Measurements from ENCODE around the gene UBN1.

UBN1 gene

GRCh38 chr16:4899474-4899846 is 52.2 kb downstream of the UBN1 start:
- no peak overlapping the region for H3K4me3 ChIP-seq (ENCODE audit: low read depth in 1 of 5, low read length in 5 of 5)
- no peak overlapping the region for H3K27ac ChIP-seq (ENCODE audit: low read depth, low read length)

GRCh38 chr16:4900036-4900435 is 52.8 kb downstream of the UBN1 start:
- Histone ChIP-seq H3K9me3 (ENCODE audit: control insufficient read depth in 5 of 5, low read length in 5 of 5) (peaks cover 0 to 6% (median 0%) of the 10 kb centered on the region in 5 donors), H3K4me1 (ENCODE audit: control insufficient read depth in 5 of 5, insufficient read depth in 5 of 5, low read length in 5 of 5) (peaks cover 0 to 4% (median 0%) of the 10 kb centered on the region in 5 donors), H3K27ac (ENCODE audit: low read depth, low read length) (no peak overlapping the region), H3K36me3 (ENCODE audit: control insufficient read depth in 5 of 5, insufficient read depth in 5 of 5, low read length in 5 of 5) (peaks cover 0 to 27% (median 20%) of the 10 kb centered on the region in 5 donors), H3K27me3 (ENCODE audit: control insufficient read depth in 5 of 5, insufficient read depth in 4 of 5, low read length in 5 of 5) (peaks cover 0 to 8% (median 5%) of the 10 kb centered on the region in 5 donors), H3K9ac (ENCODE audit: low read length in 5 of 5) (no peak overlapping the region), H3K4me3 (ENCODE audit: low read depth in 1 of 5, low read length in 5 of 5) (no peak overlapping the region)

More at GRCh38 chr16:4899474-4899846, 52.2 kb downstream of the UBN1 start:
- Histone ChIP-seq H3K27me3 (ENCODE audit: control insufficient read depth in 5 of 5, insufficient read depth in 4 of 5, low read length in 5 of 5) (peaks cover 0 to 5% (median 4%) of the 10 kb centered on the region in 5 donors), H3K36me3 (ENCODE audit: control insufficient read depth in 5 of 5, insufficient read depth in 5 of 5, low read length in 5 of 5) (peaks cover 0 to 27% (median 20%) of the 10 kb centered on the region in 5 donors), H3K9me3 (ENCODE audit: control insufficient read depth in 5 of 5, low read length in 5 of 5) (peaks cover 0 to 6% (median 0%) of the 10 kb centered on the region in 5 donors), H3K4me1 (ENCODE audit: control insufficient read depth in 5 of 5, insufficient read depth in 5 of 5, low read length in 5 of 5) (peaks cover 0 to 4% (median 0%) of the 10 kb centered on the region in 5 donors), H3K9ac (ENCODE audit: low read length in 5 of 5) (no peak overlapping the region)

- no peak overlapping the region for H3K27ac ChIP-seq (ENCODE audit: low read depth, low read length)
- H3K27me3 ChIP-seq (ENCODE audit: control insufficient read depth in 5 of 5, insufficient read depth in 4 of 5, low read length in 5 of 5) = peaks cover 0 to 8% (median 5%) of the 10 kb centered on the region in 5 donors
- peaks cover 0 to 21% (median 19%) of the 10 kb centered on the region in 5 donors for H3K36me3 ChIP-seq (ENCODE audit: control insufficient read depth in 5 of 5, insufficient read depth in 5 of 5, low read length in 5 of 5)
- no peak overlapping the region for H3K4me3 ChIP-seq (ENCODE audit: low read depth in 1 of 5, low read length in 5 of 5)
- peaks cover 0 to 4% (median 0%) of the 10 kb centered on the region in 5 donors for H3K4me1 ChIP-seq (ENCODE audit: control insufficient read depth in 5 of 5, insufficient read depth in 5 of 5, low read length in 5 of 5)
- H3K9me3 ChIP-seq (ENCODE audit: control insufficient read depth in 5 of 5, low read length in 5 of 5) = peaks cover 0 to 6% (median 0%) of the 10 kb centered on the region in 5 donors
- H3K9ac ChIP-seq (ENCODE audit: low read length in 5 of 5) = no peak overlapping the region
Observed at GRCh38 chr16:4900750-4901149, 53.5 kb downstream of the UBN1 start.

GRCh38 chr16:4902038-4902437 is 54.8 kb downstream of the UBN1 start:
- Histone ChIP-seq H3K36me3 (ENCODE audit: control insufficient read depth in 5 of 5, insufficient read depth in 5 of 5, low read length in 5 of 5) (peaks cover 0 to 21% (median 18%) of the 10 kb centered on the region in 5 donors), H3K9ac (ENCODE audit: low read length in 5 of 5) (no peak overlapping the region), H3K4me1 (ENCODE audit: control insufficient read depth in 5 of 5, insufficient read depth in 5 of 5, low read length in 5 of 5) (peaks cover 0 to 4% (median 0%) of the 10 kb centered on the region in 5 donors), H3K27me3 (ENCODE audit: control insufficient read depth in 5 of 5, insufficient read depth in 4 of 5, low read length in 5 of 5) (peaks cover 0 to 8% (median 5%) of the 10 kb centered on the region in 5 donors), H3K27ac (ENCODE audit: low read depth, low read length) (no peak overlapping the region), H3K9me3 (ENCODE audit: control insufficient read depth in 5 of 5, low read length in 5 of 5) (peaks cover 0 to 6% (median 0%) of the 10 kb centered on the region in 5 donors), H3K4me3 (ENCODE audit: low read depth in 1 of 5, low read length in 5 of 5) (no peak overlapping the region)

- H3K27me3 ChIP-seq (ENCODE audit: control insufficient read depth in 5 of 5, insufficient read depth in 4 of 5, low read length in 5 of 5) = peaks cover 0 to 8% (median 5%) of the 10 kb centered on the region in 5 donors
- H3K4me3 ChIP-seq (ENCODE audit: low read depth in 1 of 5, low read length in 5 of 5) = no peak overlapping the region
- H3K9me3 ChIP-seq (ENCODE audit: control insufficient read depth in 5 of 5, low read length in 5 of 5) = no peaks in the 10 kb centered on the region
- H3K36me3 ChIP-seq (ENCODE audit: control insufficient read depth in 5 of 5, insufficient read depth in 5 of 5, low read length in 5 of 5) = peaks cover 0 to 16% (median 10%) of the 10 kb centered on the region in 5 donors
- H3K9ac ChIP-seq (ENCODE audit: low read length in 5 of 5) = no peak overlapping the region
- H3K27ac ChIP-seq (ENCODE audit: low read depth, low read length) = no peak overlapping the region
- peaks cover 0 to 4% (median 0%) of the 10 kb centered on the region in 5 donors for H3K4me1 ChIP-seq (ENCODE audit: control insufficient read depth in 5 of 5, insufficient read depth in 5 of 5, low read length in 5 of 5)
Observed at GRCh38 chr16:4904108-4904941, 57.0 kb downstream of the UBN1 start.

GRCh38 chr16:4904942-4905615 is 57.8 kb downstream of the UBN1 start:
- H3K27me3 ChIP-seq (ENCODE audit: control insufficient read depth in 5 of 5, insufficient read depth in 4 of 5, low read length in 5 of 5) = peaks cover 0 to 8% (median 5%) of the 10 kb centered on the region in 5 donors
- H3K36me3 ChIP-seq (ENCODE audit: control insufficient read depth in 5 of 5, insufficient read depth in 5 of 5, low read length in 5 of 5) = peaks cover 0 to 12% (median 5%) of the 10 kb centered on the region in 5 donors

GRCh38 chr16:4908854-4909401 is 61.6 kb downstream of the UBN1 start:
- Histone ChIP-seq H3K27me3 (ENCODE audit: control insufficient read depth in 5 of 5, insufficient read depth in 4 of 5, low read length in 5 of 5) (peaks cover 0 to 6% (median 0%) of the 10 kb centered on the region in 5 donors), H3K9me3 (ENCODE audit: control insufficient read depth in 5 of 5, low read length in 5 of 5) (no peaks in the 10 kb centered on the region), H3K4me3 (ENCODE audit: low read depth in 1 of 5, low read length in 5 of 5) (no peak overlapping the region), H3K4me1 (ENCODE audit: control insufficient read depth in 5 of 5, insufficient read depth in 5 of 5, low read length in 5 of 5) (no peaks in the 10 kb centered on the region), H3K27ac (ENCODE audit: low read depth, low read length) (no peak overlapping the region), H3K36me3 (ENCODE audit: control insufficient read depth in 5 of 5, insufficient read depth in 5 of 5, low read length in 5 of 5) (peaks cover 0 to 5% (median 0%) of the 10 kb centered on the region in 5 donors), H3K9ac (ENCODE audit: low read length in 5 of 5) (no peak overlapping the region)

More at GRCh38 chr16:4904942-4905615, 57.8 kb downstream of the UBN1 start:
- no peak overlapping the region for H3K4me3 ChIP-seq (ENCODE audit: low read depth in 1 of 5, low read length in 5 of 5)
- H3K4me1 ChIP-seq (ENCODE audit: control insufficient read depth in 5 of 5, insufficient read depth in 5 of 5, low read length in 5 of 5) = peaks cover 0 to 2% (median 0%) of the 10 kb centered on the region in 5 donors
- H3K9me3 ChIP-seq (ENCODE audit: control insufficient read depth in 5 of 5, low read length in 5 of 5) = no peaks in the 10 kb centered on the region
- no peak overlapping the region for H3K9ac ChIP-seq (ENCODE audit: low read length in 5 of 5)
- H3K27ac ChIP-seq (ENCODE audit: low read depth, low read length) = no peak overlapping the region

GRCh38 chr16:4909825-4910224 is 62.5 kb downstream of the UBN1 start:
- Histone ChIP-seq H3K4me3 (ENCODE audit: low read depth in 1 of 5, low read length in 5 of 5) (no peak overlapping the region), H3K27me3 (ENCODE audit: control insufficient read depth in 5 of 5, insufficient read depth in 4 of 5, low read length in 5 of 5) (no peaks in the 10 kb centered on the region), H3K27ac (ENCODE audit: low read depth, low read length) (no peak overlapping the region), H3K9me3 (ENCODE audit: control insufficient read depth in 5 of 5, low read length in 5 of 5) (no peaks in the 10 kb centered on the region), H3K9ac (ENCODE audit: low read length in 5 of 5) (no peak overlapping the region), H3K4me1 (ENCODE audit: control insufficient read depth in 5 of 5, insufficient read depth in 5 of 5, low read length in 5 of 5) (no peaks in the 10 kb centered on the region), H3K36me3 (ENCODE audit: control insufficient read depth in 5 of 5, insufficient read depth in 5 of 5, low read length in 5 of 5) (no peaks in the 10 kb centered on the region)

GRCh38 chr16:4910828-4911227 is 63.5 kb downstream of the UBN1 start:
- Histone ChIP-seq H3K4me1 (ENCODE audit: control insufficient read depth in 5 of 5, insufficient read depth in 5 of 5, low read length in 5 of 5) (peaks cover 0 to 4% (median 0%) of the 10 kb centered on the region in 5 donors), H3K36me3 (ENCODE audit: control insufficient read depth in 5 of 5, insufficient read depth in 5 of 5, low read length in 5 of 5) (no peaks in the 10 kb centered on the region), H3K9me3 (ENCODE audit: control insufficient read depth in 5 of 5, low read length in 5 of 5) (no peaks in the 10 kb centered on the region), H3K9ac (ENCODE audit: low read length in 5 of 5) (no peak overlapping the region), H3K27me3 (ENCODE audit: control insufficient read depth in 5 of 5, insufficient read depth in 4 of 5, low read length in 5 of 5) (no peaks in the 10 kb centered on the region), H3K4me3 (ENCODE audit: low read depth in 1 of 5, low read length in 5 of 5) (no peak overlapping the region), H3K27ac (ENCODE audit: low read depth, low read length) (no peak overlapping the region)
